ENCODE measurements around the gene COMMD1.
"Not testable (repeated sequence)": the region's sequence is repeated elsewhere in the genome, so short reads cannot be mapped to it uniquely, and the experiment has no call there.

Gene COMMD1

GRCh38 chr2:62007555-62007954 is 102.1 kb downstream of the COMMD1 start:
- H3K27me3 Mint-ChIP-seq (ENCODE audit: low read depth) = no peaks in the 10 kb centered on the region
- no peak overlapping the region for H3K4me3 Mint-ChIP-seq
- peaks cover 2% of the 10 kb centered on the region for H3K36me3 Mint-ChIP-seq (ENCODE audit: low read depth)
- no peak overlapping the region for H3K27ac Mint-ChIP-seq
- peaks cover 4% of the 10 kb centered on the region for H3K9me3 Mint-ChIP-seq
- H3K4me1 Mint-ChIP-seq (ENCODE audit: low read depth) = no peaks in the 10 kb centered on the region

- no peak overlapping the region for H3K27ac Mint-ChIP-seq
- no peaks in the 10 kb centered on the region for H3K36me3 Mint-ChIP-seq (ENCODE audit: low read depth)
- H3K27me3 Mint-ChIP-seq (ENCODE audit: low read depth) = no peaks in the 10 kb centered on the region
- H3K4me3 Mint-ChIP-seq = no peak overlapping the region
- no peaks in the 10 kb centered on the region for H3K4me1 Mint-ChIP-seq (ENCODE audit: low read depth)
- no peaks in the 10 kb centered on the region for H3K9me3 Mint-ChIP-seq
Observed at GRCh38 chr2:62010632-62011256, 105.3 kb downstream of the COMMD1 start.

- H3K27ac Mint-ChIP-seq = no peak overlapping the region
- H3K36me3 Mint-ChIP-seq (ENCODE audit: low read depth) = no peaks in the 10 kb centered on the region
- no peaks in the 10 kb centered on the region for H3K9me3 Mint-ChIP-seq
- H3K27me3 Mint-ChIP-seq (ENCODE audit: low read depth) = no peaks in the 10 kb centered on the region
- H3K4me3 Mint-ChIP-seq = no peak overlapping the region
- H3K4me1 Mint-ChIP-seq (ENCODE audit: low read depth) = peaks cover 2% of the 10 kb centered on the region
Observed at GRCh38 chr2:62013641-62014040, 108.2 kb downstream of the COMMD1 start.

- no peak overlapping the region for H3K4me3 Mint-ChIP-seq
- H3K9me3 Mint-ChIP-seq = no peaks in the 10 kb centered on the region
- H3K27me3 Mint-ChIP-seq (ENCODE audit: low read depth) = no peaks in the 10 kb centered on the region
- no peak overlapping the region for H3K27ac Mint-ChIP-seq
- no peaks in the 10 kb centered on the region for H3K36me3 Mint-ChIP-seq (ENCODE audit: low read depth)
- H3K4me1 Mint-ChIP-seq (ENCODE audit: low read depth) = peaks cover 4% of the 10 kb centered on the region
Observed at GRCh38 chr2:62014102-62014501, 108.6 kb downstream of the COMMD1 start.

GRCh38 chr2:62016957-62017356 is 111.5 kb downstream of the COMMD1 start:
- Mint-ChIP-seq H3K27ac (no peak overlapping the region), H3K4me1 (ENCODE audit: low read depth) (peaks cover 4% of the 10 kb centered on the region), H3K27me3 (ENCODE audit: low read depth) (no peaks in the 10 kb centered on the region), H3K36me3 (ENCODE audit: low read depth) (no peaks in the 10 kb centered on the region), H3K4me3 (no peak overlapping the region), H3K9me3 (no peaks in the 10 kb centered on the region)

- no peaks in the 10 kb centered on the region for H3K9me3 Mint-ChIP-seq
- no peaks in the 10 kb centered on the region for H3K4me1 Mint-ChIP-seq (ENCODE audit: low read depth)
- no peak overlapping the region for H3K27ac Mint-ChIP-seq
- no peaks in the 10 kb centered on the region for H3K27me3 Mint-ChIP-seq (ENCODE audit: low read depth)
- H3K36me3 Mint-ChIP-seq (ENCODE audit: low read depth) = no peaks in the 10 kb centered on the region
- no peak overlapping the region for H3K4me3 Mint-ChIP-seq
Observed at GRCh38 chr2:62029910-62030309, 124.4 kb downstream of the COMMD1 start.

- Mint-ChIP-seq H3K9me3 (no peaks in the 10 kb centered on the region), H3K27ac (no peak overlapping the region), H3K36me3 (ENCODE audit: low read depth) (no peaks in the 10 kb centered on the region), H3K4me1 (ENCODE audit: low read depth) (no peaks in the 10 kb centered on the region), H3K27me3 (ENCODE audit: low read depth) (no peaks in the 10 kb centered on the region), H3K4me3 (no peak overlapping the region)
Observed at GRCh38 chr2:62030902-62031301, 125.4 kb downstream of the COMMD1 start.

- Mint-ChIP-seq H3K36me3 (ENCODE audit: low read depth) (no peaks in the 10 kb centered on the region), H3K27ac (no peak overlapping the region), H3K4me3 (no peak overlapping the region), H3K27me3 (ENCODE audit: low read depth) (no peaks in the 10 kb centered on the region), H3K9me3 (no peaks in the 10 kb centered on the region), H3K4me1 (ENCODE audit: low read depth) (no peaks in the 10 kb centered on the region)
Observed at GRCh38 chr2:62032096-62032495, 126.6 kb downstream of the COMMD1 start.

- Mint-ChIP-seq H3K9me3 (no peaks in the 10 kb centered on the region), H3K36me3 (ENCODE audit: low read depth) (no peaks in the 10 kb centered on the region), H3K27me3 (ENCODE audit: low read depth) (no peaks in the 10 kb centered on the region), H3K4me1 (ENCODE audit: low read depth) (peaks cover 8% of the 10 kb centered on the region), H3K4me3 (no peak overlapping the region), H3K27ac (no peak overlapping the region)
Observed at GRCh38 chr2:62034715-62035114, 129.2 kb downstream of the COMMD1 start.

- H3K27ac Mint-ChIP-seq = no peak overlapping the region
- peaks cover under 1% of the 10 kb centered on the region for H3K9me3 Mint-ChIP-seq
- no peaks in the 10 kb centered on the region for H3K27me3 Mint-ChIP-seq (ENCODE audit: low read depth)
- H3K4me3 Mint-ChIP-seq = no peak overlapping the region
- H3K4me1 Mint-ChIP-seq (ENCODE audit: low read depth) = peaks cover 11% of the 10 kb centered on the region
- peaks cover 1% of the 10 kb centered on the region for H3K36me3 Mint-ChIP-seq (ENCODE audit: low read depth)
Observed at GRCh38 chr2:62036229-62036628, 130.8 kb downstream of the COMMD1 start.

- Mint-ChIP-seq H3K9me3 (peaks cover 6% of the 10 kb centered on the region), H3K27me3 (ENCODE audit: low read depth) (no peaks in the 10 kb centered on the region), H3K4me3 (no peak overlapping the region), H3K36me3 (ENCODE audit: low read depth) (peaks cover 1% of the 10 kb centered on the region), H3K4me1 (ENCODE audit: low read depth) (peaks cover 11% of the 10 kb centered on the region), H3K27ac (no peak overlapping the region)
Observed at GRCh38 chr2:62036761-62037250, 131.3 kb downstream of the COMMD1 start.

- Mint-ChIP-seq H3K27ac (no peak overlapping the region), H3K27me3 (ENCODE audit: low read depth) (no peaks in the 10 kb centered on the region), H3K4me3 (no peak overlapping the region), H3K9me3 (peaks cover 6% of the 10 kb centered on the region), H3K4me1 (ENCODE audit: low read depth) (peaks cover 11% of the 10 kb centered on the region), H3K36me3 (ENCODE audit: low read depth) (peaks cover 1% of the 10 kb centered on the region)
Observed at GRCh38 chr2:62038975-62039771, 133.7 kb downstream of the COMMD1 start.

- Mint-ChIP-seq H3K36me3 (ENCODE audit: low read depth) (peaks cover 1% of the 10 kb centered on the region), H3K27me3 (ENCODE audit: low read depth) (no peaks in the 10 kb centered on the region), H3K27ac (no peak overlapping the region), H3K9me3 (peaks cover 9% of the 10 kb centered on the region), H3K4me1 (ENCODE audit: low read depth) (peaks cover 11% of the 10 kb centered on the region), H3K4me3 (no peak overlapping the region)
Observed at GRCh38 chr2:62040926-62041325, 135.5 kb downstream of the COMMD1 start.

- not testable (repeated sequence) for H3K36me3 Mint-ChIP-seq (ENCODE audit: low read depth); H3K9me3 Mint-ChIP-seq; H3K27me3 Mint-ChIP-seq (ENCODE audit: low read depth); H3K27ac Mint-ChIP-seq; H3K4me3 Mint-ChIP-seq
- H3K4me1 Mint-ChIP-seq (ENCODE audit: low read depth) = peaks cover 11% of the 10 kb centered on the region
Observed at GRCh38 chr2:62041701-62042385, 136.4 kb downstream of the COMMD1 start.

- no peak overlapping the region for H3K4me3 Mint-ChIP-seq
- H3K36me3 Mint-ChIP-seq (ENCODE audit: low read depth) = peaks cover 1% of the 10 kb centered on the region
- peaks cover 11% of the 10 kb centered on the region for H3K4me1 Mint-ChIP-seq (ENCODE audit: low read depth)
- H3K27me3 Mint-ChIP-seq (ENCODE audit: low read depth) = no peaks in the 10 kb centered on the region
- H3K9me3 Mint-ChIP-seq = peaks cover 9% of the 10 kb centered on the region
- H3K27ac Mint-ChIP-seq = no peak overlapping the region
Observed at GRCh38 chr2:62042400-62042799, 136.9 kb downstream of the COMMD1 start.

All from T-helper 1 cell treated with Interleukin-12 subunit alpha and Interleukin-12 subunit beta and Interleukin-4 antibody, amounts not matched to agents 30 μg/mL and 1 μg/mL, for 36 hours (primary cell).